ENCODE data around the gene LCE4A.
A peak's percentile ranks its signal among the peaks of the same experiment; 100 is the strongest.

The LCE4A gene

GRCh38 chr1:152743371-152744145 is 35.6 kb downstream of the LCE4A start:
- H4K20me1 ChIP-seq, result no peaks in the 10 kb centered on the region; a peak in 1 of 22 replicates
- peak overlapping the region in 2 of 11 experiments; percentile 20 to 28; a peak in 2 of 22 replicates for H3K4me2 ChIP-seq
- no peaks in the 10 kb centered on the region for H3K9me3 ChIP-seq (replicated peaks in 1 of 11)
- H3K27me3 ChIP-seq, result 0 out of 22 replicates have a peak, but pooled peaks cover 0 to 5% (median 0%) of the 10 kb centered on the region in 11 experiments
- no peak for TF ChIP-seq Cebpa-rat (IDR thresholded peaks at IDR 0.05)
- no peak overlapping the region for H3K4me3 ChIP-seq
- no peaks in the 10 kb centered on the region for H3K36me3 ChIP-seq
- no peak overlapping the region for H3K9ac ChIP-seq
- peaks cover 0 to 25% (median 0%) of the 10 kb centered on the region in 10 experiments; a peak in 6 of 20 replicates for H3K4me1 ChIP-seq
- no peak overlapping the region for H3K27ac ChIP-seq

DNA sequence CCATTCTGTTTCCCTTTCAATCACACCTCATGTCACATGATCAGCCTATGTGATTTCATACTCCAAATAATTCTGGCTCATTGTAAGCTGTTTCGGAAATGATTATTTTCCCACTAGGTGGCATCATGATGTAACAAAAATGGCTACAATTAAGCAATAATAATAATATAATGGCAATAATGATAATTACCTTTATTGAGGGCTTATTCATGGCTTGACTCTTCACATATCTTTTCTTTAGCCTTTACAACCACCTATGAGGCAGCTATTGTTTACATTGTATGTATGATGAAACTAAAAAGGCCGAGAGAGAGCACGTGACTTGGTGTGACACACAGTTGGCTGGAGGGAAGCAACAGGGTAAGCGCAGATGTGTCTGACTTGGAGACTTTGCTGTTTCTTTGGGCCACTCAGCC is 37.3 kb downstream of the LCE4A start:
- peak overlapping the region in 3 of 11 experiments; percentile 10 to 32 (median 16); a peak in 3 of 22 replicates for H3K4me2 ChIP-seq
- peaks cover 0 to 25% (median 0%) of the 10 kb centered on the region in 10 experiments; a peak in 6 of 20 replicates for H3K4me1 ChIP-seq
- no peak overlapping the region for H3K4me3 ChIP-seq
- no peak overlapping the region for H3K9ac ChIP-seq
- peaks cover 0 to 10% (median 0%) of the 10 kb centered on the region in 11 experiments; a peak in 1 of 22 replicates for H3K27me3 ChIP-seq
- H3K27ac ChIP-seq, result no peak overlapping the region
- TF ChIP-seq Cebpa-rat (IDR thresholded peaks at IDR 0.05), result no peak
- H4K20me1 ChIP-seq, result no peaks in the 10 kb centered on the region; a peak in 1 of 22 replicates
- no peaks in the 10 kb centered on the region for H3K36me3 ChIP-seq
- H3K9me3 ChIP-seq (replicated peaks in 1 of 11), result no peaks in the 10 kb centered on the region

DNA sequence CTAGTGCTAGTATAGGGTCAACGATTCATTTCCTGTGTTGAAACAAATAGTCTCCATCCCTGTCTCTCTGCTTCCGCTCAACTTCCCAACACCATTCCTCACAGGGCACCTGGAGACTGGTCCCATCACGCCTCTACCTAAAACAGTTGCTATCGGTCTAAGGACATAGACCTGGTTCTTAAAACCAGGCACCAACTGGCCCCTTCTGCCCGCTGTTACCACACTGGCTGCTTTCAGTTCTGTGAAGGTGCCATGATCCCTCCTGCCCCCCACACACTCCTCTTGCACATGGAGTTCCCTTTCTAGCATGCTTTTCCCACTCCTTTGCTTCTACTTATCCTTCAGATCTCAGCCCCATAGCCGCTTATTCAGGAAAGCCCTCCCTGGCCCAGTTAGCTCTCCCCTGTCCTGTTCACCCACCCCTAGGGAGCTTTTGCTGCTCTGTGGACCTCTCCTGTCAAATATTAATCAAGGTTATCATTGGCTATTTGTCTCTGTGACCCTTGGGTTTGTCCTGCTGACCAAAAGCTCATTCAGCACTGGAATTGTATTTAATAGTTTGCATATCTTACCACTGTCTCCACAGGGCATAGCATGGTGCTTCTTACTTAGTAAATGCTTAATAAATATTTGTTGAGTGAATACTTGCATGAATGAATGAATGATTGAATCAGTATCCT is 37.9 kb downstream of the LCE4A start:
- H3K9me3 ChIP-seq (replicated peaks in 1 of 11), result no peaks in the 10 kb centered on the region
- no peak for TF ChIP-seq Cebpa-rat (IDR thresholded peaks at IDR 0.05)

GRCh38 chr1:152747831-152748230 is 39.9 kb downstream of the LCE4A start:
- TF ChIP-seq Cebpa-rat (IDR thresholded peaks at IDR 0.05), result peak in 1 of 11 experiments; percentile 45; a peak in 1 of 22 replicates
- Histone ChIP-seq H3K4me1 (peaks cover 0 to 33% (median 0%) of the 10 kb centered on the region in 10 experiments; a peak in 6 of 20 replicates), H3K36me3 (no peaks in the 10 kb centered on the region), H3K4me2 (no peak overlapping the region), H3K27me3 (peaks cover 0 to 13% (median 0%) of the 10 kb centered on the region in 11 experiments; a peak in 2 of 22 replicates), H3K4me3 (no peak overlapping the region), H4K20me1 (no peaks in the 10 kb centered on the region; a peak in 1 of 22 replicates), H3K9me3 (replicated peaks in 1 of 11) (no peaks in the 10 kb centered on the region), H3K9ac (no peak overlapping the region), H3K27ac (no peak overlapping the region)

More for the DNA sequence above, 37.9 kb downstream of the LCE4A start:
- Histone ChIP-seq H3K4me1 (peaks cover 0 to 25% (median 0%) of the 10 kb centered on the region in 10 experiments; a peak in 6 of 20 replicates), H3K4me3 (no peak overlapping the region), H4K20me1 (no peaks in the 10 kb centered on the region; a peak in 1 of 22 replicates), H3K9ac (no peak overlapping the region), H3K27me3 (peaks cover 0 to 13% (median 0%) of the 10 kb centered on the region in 11 experiments; a peak in 1 of 22 replicates), H3K27ac (no peak overlapping the region), H3K36me3 (no peaks in the 10 kb centered on the region), H3K4me2 (peak overlapping the region in 3 of 11 experiments; percentile 10 to 32 (median 16); a peak in 3 of 22 replicates)

- TF ChIP-seq Cebpa-rat (IDR thresholded peaks at IDR 0.05), result no peak
- peaks cover 0 to 13% (median 0%) of the 10 kb centered on the region in 10 experiments; a peak in 6 of 20 replicates for H3K4me1 ChIP-seq
- no peaks in the 10 kb centered on the region for H4K20me1 ChIP-seq
- no peak overlapping the region for H3K4me3 ChIP-seq
- no peaks in the 10 kb centered on the region for H3K9me3 ChIP-seq (replicated peaks in 1 of 11)
- H3K27ac ChIP-seq, result no peak overlapping the region
- peak overlapping the region in 3 of 11 experiments; percentile 32 to 46 (median 36); a peak in 6 of 22 replicates for H3K4me2 ChIP-seq
- no peaks in the 10 kb centered on the region for H3K36me3 ChIP-seq
- H3K27me3 ChIP-seq, result peaks cover 0 to 7% (median 0%) of the 10 kb centered on the region in 11 experiments; a peak in 2 of 22 replicates
- no peak overlapping the region for H3K9ac ChIP-seq
These were observed 44.3 kb downstream of the LCE4A start for GRCh38 chr1:152752225-152752624.

GRCh38 chr1:152753586-152753985 is 45.6 kb downstream of the LCE4A start:
- peaks cover 0 to 7% (median 0%) of the 10 kb centered on the region in 10 experiments; a peak in 6 of 20 replicates for H3K4me1 ChIP-seq
- no peak overlapping the region for H3K9ac ChIP-seq
- no peak overlapping the region for H3K4me2 ChIP-seq
- H3K36me3 ChIP-seq, result no peaks in the 10 kb centered on the region
- no peak overlapping the region for H3K27ac ChIP-seq
- no peaks in the 10 kb centered on the region for H3K9me3 ChIP-seq (replicated peaks in 1 of 11)
- no peak for TF ChIP-seq Cebpa-rat (IDR thresholded peaks at IDR 0.05)
- H3K4me3 ChIP-seq, result no peak overlapping the region
- H4K20me1 ChIP-seq, result no peaks in the 10 kb centered on the region
- peaks cover 0 to 7% (median 0%) of the 10 kb centered on the region in 11 experiments; a peak in 2 of 22 replicates for H3K27me3 ChIP-seq

DNA sequence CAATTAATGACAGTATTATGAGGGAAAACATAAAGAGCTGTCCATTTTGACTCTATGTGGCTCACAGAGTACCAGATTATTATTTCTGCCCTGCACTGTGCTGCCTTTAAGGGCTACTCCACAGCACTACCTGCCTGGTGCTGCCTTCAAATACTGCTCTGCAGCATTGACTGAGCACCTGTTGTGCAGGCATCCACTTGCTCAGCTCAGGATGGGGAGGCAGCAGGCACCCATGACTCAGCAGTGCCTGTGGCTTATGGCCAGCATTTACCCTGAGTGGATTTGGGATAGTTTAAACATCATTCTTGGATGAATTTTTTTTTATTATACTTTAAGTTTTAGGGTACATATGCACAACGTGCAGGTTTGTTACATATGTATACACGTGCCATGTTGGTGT is 48.9 kb downstream of the LCE4A start:
- Histone ChIP-seq H3K4me2 (no peak overlapping the region), H4K20me1 (no peaks in the 10 kb centered on the region), H3K27ac (no peak overlapping the region), H3K4me1 (peaks cover 0 to 7% (median 0%) of the 10 kb centered on the region in 10 experiments; a peak in 6 of 20 replicates), H3K9me3 (replicated peaks in 1 of 11) (no peaks in the 10 kb centered on the region), H3K4me3 (no peak overlapping the region), H3K36me3 (no peaks in the 10 kb centered on the region), H3K9ac (no peak overlapping the region), H3K27me3 (0 out of 22 replicates have a peak, but pooled peaks cover 0 to 3% (median 0%) of the 10 kb centered on the region in 11 experiments)
- TF ChIP-seq Cebpa-rat (IDR thresholded peaks at IDR 0.05), result no peak

- H3K36me3 ChIP-seq, result no peaks in the 10 kb centered on the region
- no peaks in the 10 kb centered on the region for H4K20me1 ChIP-seq
These were observed 49.8 kb downstream of the LCE4A start, which contains the start of gene KPRP for GRCh38 chr1:152757747-152758146. KPRP (plus strand) TSS chr1:152758025; CDS start chr1:152759589, 1,564 bp downstream.

More at GRCh38 chr1:152757747-152758146, 49.8 kb downstream of the LCE4A start, which contains the start of gene KPRP:
- no peak within 1 kb of the TSS for H3K4me3 ChIP-seq
- no peak within 1 kb of the TSS for H3K9ac ChIP-seq
- H3K27me3 ChIP-seq, result 0 out of 22 replicates have a peak, but pooled peaks cover 0 to 3% (median 0%) of the 10 kb centered on the region in 11 experiments
- no peak for TF ChIP-seq Cebpa-rat (IDR thresholded peaks at IDR 0.05)
- no peak within 1 kb of the TSS for H3K4me2 ChIP-seq
- no peaks in the 10 kb centered on the region for H3K9me3 ChIP-seq (replicated peaks in 1 of 11)
- 0 out of 20 replicates have a peak, but pooled peaks cover 0 to under 1% (median 0%) of the 10 kb centered on the region in 10 experiments for H3K4me1 ChIP-seq
- H3K27ac ChIP-seq, result no peak within 1 kb of the TSS
